Stomach smooth muscle (tissue), 2 donors: ENCODE data around the gene GTF2IRD1.
"Not testable (repeated sequence)": the region's sequence is repeated elsewhere in the genome, so short reads cannot be mapped to it uniquely, and the experiment has no call there.

Experiments used
- H3K27ac ChIP-seq: one replicate; pipeline ENCODE4 v1.7.0; 2013; ENCODE audit warnings: mild to moderate bottlenecking, low read length, inconsistent platforms
- H3K27me3 ChIP-seq, 2 donors: one replicate each; pipeline ENCODE4 v1.7.0; 2013; ENCODE audit warnings: low read length in 2 of 2; ENCODE audit not compliant: insufficient read depth in 2 of 2, control insufficient read depth in 1 of 2
- H3K36me3 ChIP-seq, 2 donors: one replicate each; pipeline ENCODE4 v1.7.0; 2013; ENCODE audit warnings: low read length in 2 of 2; ENCODE audit not compliant: control insufficient read depth in 2 of 2, insufficient read depth in 2 of 2
- H3K4me1 ChIP-seq: one replicate; pipeline ENCODE4 v1.7.0; 2013; ENCODE audit warnings: low read length; ENCODE audit not compliant: control insufficient read depth, insufficient read depth
- H3K4me3 ChIP-seq, 2 donors: one replicate each; pipeline ENCODE4 v1.7.0; 2013; ENCODE audit warnings: low read length in 2 of 2
- H3K9ac ChIP-seq, 2 donors: one replicate each; pipeline ENCODE4 v1.7.0; 2013; ENCODE audit warnings: low read length in 2 of 2, mild to moderate bottlenecking in 1 of 2
- H3K9me3 ChIP-seq, 2 donors: one replicate each; pipeline ENCODE4 v1.7.0; 2013; ENCODE audit warnings: low read length in 2 of 2; ENCODE audit not compliant: control insufficient read depth in 2 of 2
- donor health status: healthy.
- donor health status: Pancreatic carcinoma.

Gene GTF2IRD1

DNA sequence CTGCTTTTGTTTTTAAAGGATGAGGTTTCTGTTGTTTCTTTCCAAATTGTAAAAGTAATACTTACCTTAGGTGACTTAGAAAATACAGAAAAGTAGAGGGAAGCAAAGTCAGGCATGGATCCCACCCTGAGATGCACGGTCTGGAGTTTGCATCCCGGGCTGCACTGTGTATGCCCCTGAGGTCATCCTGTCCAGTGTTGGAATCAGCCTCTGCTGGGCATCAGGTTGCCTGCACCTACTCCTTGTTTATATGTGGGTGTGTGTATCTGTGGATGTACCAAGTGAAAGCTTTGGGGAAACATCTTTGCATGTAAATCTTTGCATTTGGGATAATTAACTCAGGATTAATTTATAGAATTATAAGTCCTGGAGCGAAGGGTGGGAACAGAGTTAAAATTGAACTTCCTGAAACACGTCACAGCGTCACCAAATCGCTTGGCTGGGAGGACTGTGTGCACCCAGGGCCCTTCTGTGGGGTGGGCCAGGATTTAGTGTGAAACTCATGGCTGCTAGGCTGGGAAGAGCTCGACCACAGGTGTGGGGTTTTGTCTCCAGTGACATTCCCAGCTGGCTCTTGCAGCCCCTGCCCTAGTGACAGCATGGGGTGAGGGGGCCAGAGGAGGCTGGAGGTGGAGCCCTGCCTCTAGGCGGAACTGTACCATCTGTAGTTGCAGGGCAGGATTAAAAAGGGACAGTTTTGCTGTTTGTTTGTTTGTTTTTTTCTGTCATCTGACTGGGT lies 27.9 kb downstream of the GTF2IRD1 start:
- H3K27ac ChIP-seq = peak overlapping the region; percentile 98
- no peaks in the 10 kb centered on the region for H3K27me3 ChIP-seq
- H3K4me3 ChIP-seq = peak overlapping the region in 1 of 2 donors; percentile 71
- peaks cover 73% of the 10 kb centered on the region for H3K4me1 ChIP-seq
- H3K9ac ChIP-seq = peak overlapping the region; percentile 90
- no peaks in the 10 kb centered on the region for H3K36me3 ChIP-seq
- H3K9me3 ChIP-seq = no peaks in the 10 kb centered on the region

DNA sequence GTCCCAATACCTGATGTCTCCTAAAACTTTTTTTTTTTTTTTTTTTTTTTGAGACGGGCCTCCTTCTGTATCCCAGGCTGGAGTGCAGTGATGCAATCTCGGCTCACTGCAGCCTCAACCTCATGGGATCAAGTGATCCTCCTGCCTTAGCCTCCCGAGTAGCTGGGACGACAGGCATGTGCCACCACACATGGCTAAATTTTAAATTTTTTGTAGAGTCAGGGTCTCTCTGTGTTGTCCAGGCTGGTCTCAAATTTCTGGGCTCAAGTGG lies 28.4 kb downstream of the GTF2IRD1 start:
- no peaks in the 10 kb centered on the region for H3K27me3 ChIP-seq
- no peaks in the 10 kb centered on the region for H3K36me3 ChIP-seq
- peaks cover 69% of the 10 kb centered on the region for H3K4me1 ChIP-seq
- H3K27ac ChIP-seq = peak overlapping the region; percentile 98
- no peak overlapping the region for H3K4me3 ChIP-seq
- peak overlapping the region in 1 of 2 donors; percentile 10 for H3K9ac ChIP-seq
- no peaks in the 10 kb centered on the region for H3K9me3 ChIP-seq

DNA sequence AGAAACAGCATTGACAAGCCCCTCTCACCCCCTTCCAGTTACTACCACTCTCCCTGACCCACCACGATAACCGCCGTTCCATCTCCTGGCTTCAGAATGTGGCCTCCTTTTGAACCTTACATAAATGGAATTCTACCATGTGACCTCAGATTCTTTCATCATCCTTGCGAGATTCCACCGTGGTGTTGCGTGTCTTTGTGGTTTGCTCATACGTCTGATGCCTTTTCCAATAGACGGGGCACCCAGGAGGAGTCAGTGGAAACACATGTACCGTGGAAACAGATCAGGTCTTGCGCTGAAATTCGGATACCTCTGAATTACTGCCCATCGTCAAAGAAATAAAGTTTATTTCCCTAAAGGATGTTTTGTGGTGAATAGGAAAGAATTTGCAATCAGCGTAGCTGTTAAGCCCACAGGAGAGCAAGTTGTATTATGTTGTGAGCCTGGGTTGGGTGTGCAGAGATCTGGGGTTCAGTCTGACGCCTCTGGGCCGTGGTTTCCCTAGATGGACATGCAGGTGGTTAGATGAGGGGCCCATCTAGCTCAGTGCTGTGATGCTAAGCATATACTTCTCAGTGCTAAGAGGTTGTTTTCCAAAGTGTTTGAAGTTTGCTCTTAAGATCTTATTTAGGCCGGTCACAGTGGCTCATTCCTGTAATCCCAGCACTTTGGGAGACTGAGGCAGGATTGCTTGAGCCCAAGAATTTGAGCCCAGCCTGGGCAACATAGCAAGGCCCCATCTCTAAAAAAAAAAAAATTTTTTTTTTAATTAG lies 29.1 kb downstream of the GTF2IRD1 start:
- Histone ChIP-seq H3K9ac (peak overlapping the region; percentile 10 to 21), H3K27ac (peak overlapping the region; percentile 98), H3K4me1 (peaks cover 64% of the 10 kb centered on the region), H3K27me3 (no peaks in the 10 kb centered on the region), H3K36me3 (no peaks in the 10 kb centered on the region), H3K9me3 (no peaks in the 10 kb centered on the region), H3K4me3 (no peak overlapping the region)

DNA sequence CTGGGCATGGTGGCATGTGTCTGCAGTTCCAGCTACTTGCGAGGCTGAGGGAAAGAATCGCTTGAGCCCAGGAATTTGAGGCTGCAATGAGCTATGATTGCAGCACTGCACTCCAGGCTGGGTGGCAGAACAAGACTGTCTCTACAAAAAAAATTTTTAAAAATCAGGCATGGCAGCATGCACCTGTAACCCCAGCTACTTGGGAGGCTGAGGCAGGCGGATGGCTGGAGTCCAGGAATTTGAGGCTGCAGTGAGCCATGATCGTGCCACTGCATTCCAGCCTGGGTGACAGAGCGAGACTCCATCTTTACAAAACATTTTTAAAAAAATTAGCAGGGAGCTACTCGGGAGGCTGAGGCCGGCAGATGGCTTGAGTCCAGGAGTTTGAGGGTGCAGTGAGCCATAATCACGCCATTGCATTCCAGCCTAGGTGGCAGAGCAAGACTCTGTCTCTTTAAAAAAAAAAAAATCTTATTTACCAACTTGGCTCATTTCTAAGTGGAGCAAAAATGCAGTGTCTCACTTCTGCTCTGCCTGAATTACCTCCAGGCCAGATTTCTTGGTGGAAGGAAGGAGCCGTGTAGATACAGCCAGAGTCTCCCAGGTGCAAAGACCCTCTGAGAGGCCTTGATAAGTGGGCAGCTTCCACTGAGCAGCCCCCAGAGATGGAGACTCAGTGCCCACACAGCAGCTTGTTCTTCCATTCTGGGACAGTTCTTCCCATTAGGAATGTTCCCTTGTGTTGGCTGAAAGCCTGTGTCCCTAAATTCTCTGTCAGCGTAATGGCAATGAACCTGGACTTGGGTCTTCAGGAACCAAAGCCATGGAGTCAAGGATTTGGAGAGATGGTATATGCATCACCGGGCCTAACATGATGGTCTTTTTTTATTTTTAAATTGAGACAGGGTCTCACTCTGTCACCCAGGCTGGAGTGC lies 30.0 kb downstream of the GTF2IRD1 start:
- Histone ChIP-seq H3K27me3 (no peaks in the 10 kb centered on the region), H3K36me3 (no peaks in the 10 kb centered on the region), H3K9me3 (no peaks in the 10 kb centered on the region), H3K9ac (peak overlapping the region in 1 of 2 donors; percentile 62), H3K4me1 (peaks cover 56% of the 10 kb centered on the region), H3K4me3 (peak overlapping the region in 1 of 2 donors; percentile 15), H3K27ac (peak overlapping the region; percentile 98)

DNA sequence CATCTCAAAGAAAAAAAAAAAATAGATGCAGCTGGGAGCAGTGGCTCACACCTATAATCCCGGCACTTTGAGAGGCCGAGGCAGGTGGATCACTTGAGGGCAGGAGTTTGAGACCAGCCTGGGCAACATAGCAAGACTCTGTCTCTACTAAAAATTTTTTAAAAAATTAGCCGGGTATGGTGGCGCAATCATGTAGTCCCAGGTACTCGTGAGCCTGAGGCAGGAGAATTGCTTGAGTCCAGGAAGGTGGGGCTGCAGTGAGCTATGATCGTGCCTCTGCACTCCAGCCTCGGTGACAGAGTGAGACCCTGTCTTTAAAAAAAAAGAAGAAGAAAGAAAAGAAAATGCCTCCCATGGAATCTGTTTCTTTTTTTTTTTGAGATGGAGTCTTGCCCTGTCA lies 31.9 kb downstream of the GTF2IRD1 start:
- Histone ChIP-seq H3K36me3 (no peaks in the 10 kb centered on the region), H3K9ac (no peak overlapping the region), H3K4me3 (no peak overlapping the region), H3K27me3 (no peaks in the 10 kb centered on the region), H3K27ac (no peak overlapping the region), H3K4me1 (peaks cover 38% of the 10 kb centered on the region), H3K9me3 (no peaks in the 10 kb centered on the region)

DNA sequence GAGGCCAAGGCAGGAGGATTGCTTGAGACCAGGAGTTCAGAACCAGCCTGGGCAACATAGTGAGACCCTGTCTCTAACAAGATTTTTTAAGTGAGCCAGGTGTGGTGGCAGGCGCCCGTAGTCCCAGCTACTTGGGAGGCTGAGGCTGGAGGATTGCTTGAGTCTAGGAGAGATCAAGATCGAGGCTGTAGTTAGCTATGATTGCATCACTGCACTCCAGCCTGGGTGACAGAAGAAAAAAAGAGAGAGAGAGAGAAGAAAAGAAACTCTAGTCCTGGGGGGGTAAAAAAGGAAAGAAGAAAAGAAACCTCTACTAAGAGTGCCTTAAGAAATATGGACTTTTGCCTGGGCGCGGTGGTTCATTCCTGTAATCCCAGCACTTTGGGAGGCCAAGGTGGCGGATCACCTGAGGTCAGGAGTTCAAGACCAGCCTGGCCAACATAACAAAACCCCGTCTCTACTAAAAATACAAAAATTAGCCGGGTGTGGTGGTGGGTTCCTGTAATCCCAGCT lies 34.9 kb downstream of the GTF2IRD1 start:
- H3K27ac ChIP-seq, H3K36me3 ChIP-seq, H3K4me3 ChIP-seq, H3K27me3 ChIP-seq, H3K9me3 ChIP-seq, H3K9ac ChIP-seq: not testable (repeated sequence)
- H3K4me1 ChIP-seq = peaks cover 11% of the 10 kb centered on the region

DNA sequence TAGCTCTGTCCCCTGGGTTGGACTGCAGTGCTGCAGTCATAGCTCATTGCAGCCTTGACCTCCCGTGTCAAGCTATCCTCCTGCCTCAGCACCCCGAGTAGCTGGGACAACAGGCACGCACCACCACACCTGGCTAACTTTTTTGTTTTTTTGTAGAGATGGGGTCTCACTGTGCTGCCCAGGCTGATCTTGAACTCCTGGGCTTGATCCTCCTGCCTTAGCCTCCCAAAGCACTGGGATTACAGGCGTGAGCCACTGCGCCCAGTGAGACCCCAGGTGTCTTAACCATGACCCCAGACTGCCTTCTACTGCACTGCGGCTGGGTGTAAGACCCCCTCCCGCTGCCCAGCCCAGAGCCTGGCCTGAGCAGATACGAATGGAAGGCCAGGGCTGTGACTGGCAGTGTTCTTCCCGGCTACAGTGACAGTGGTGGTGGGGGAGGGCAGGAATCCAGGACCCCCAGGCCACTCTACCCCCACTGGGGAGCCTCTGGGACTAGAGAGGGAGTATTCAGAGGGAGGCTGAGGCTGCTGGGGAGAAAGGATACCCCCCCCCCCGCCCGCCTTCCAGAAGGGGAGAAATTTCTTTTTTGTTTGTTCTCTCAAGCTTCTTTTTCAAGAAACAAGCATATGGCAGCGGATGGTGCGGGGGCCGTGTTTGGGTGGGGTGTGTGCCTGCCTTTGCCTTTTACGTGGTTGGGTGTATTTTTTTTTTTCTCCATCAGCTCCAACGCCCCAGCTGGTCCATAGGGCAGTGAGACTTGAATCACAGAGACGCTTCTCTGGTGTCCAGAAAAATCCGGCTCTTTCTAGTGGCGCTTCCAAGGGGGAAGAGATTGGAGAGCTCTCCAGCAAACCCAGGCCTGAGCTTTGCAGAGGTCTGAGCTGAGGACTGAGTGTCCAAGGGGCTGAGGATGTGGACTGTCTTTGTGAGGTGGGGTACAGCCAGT lies 36.6 kb downstream of the GTF2IRD1 start:
- Histone ChIP-seq H3K9ac (no peak overlapping the region), H3K36me3 (no peaks in the 10 kb centered on the region)

DNA sequence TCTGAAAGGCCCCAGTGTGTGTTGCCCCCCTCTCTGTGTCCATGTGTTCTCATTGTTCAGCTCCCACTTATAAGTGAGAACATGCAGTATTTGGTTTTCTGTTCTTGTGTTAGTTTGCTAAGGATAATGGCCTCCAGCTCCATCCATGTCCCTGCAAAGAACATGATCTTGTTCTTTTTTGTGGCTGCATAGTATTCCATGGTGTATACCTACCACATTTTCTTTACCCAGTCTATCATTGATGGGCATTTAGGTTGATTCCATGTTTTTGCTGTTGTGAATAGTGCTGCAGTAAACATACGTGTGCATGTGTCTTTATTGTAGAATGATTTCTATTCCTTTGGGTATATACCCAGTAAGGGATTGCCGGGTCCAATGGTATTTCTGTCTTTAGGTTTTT lies 37.8 kb downstream of the GTF2IRD1 start:
- peaks cover 12% of the 10 kb centered on the region for H3K4me1 ChIP-seq
- not testable (repeated sequence) for H3K9me3 ChIP-seq, H3K9ac ChIP-seq, H3K36me3 ChIP-seq, H3K27ac ChIP-seq, H3K4me3 ChIP-seq, H3K27me3 ChIP-seq

More for the DNA sequence above, 36.6 kb downstream of the GTF2IRD1 start:
- no peak overlapping the region for H3K27ac ChIP-seq
- H3K9me3 ChIP-seq = no peaks in the 10 kb centered on the region
- H3K4me1 ChIP-seq = peaks cover 9% of the 10 kb centered on the region
- no peak overlapping the region for H3K4me3 ChIP-seq
- H3K27me3 ChIP-seq = no peaks in the 10 kb centered on the region

DNA sequence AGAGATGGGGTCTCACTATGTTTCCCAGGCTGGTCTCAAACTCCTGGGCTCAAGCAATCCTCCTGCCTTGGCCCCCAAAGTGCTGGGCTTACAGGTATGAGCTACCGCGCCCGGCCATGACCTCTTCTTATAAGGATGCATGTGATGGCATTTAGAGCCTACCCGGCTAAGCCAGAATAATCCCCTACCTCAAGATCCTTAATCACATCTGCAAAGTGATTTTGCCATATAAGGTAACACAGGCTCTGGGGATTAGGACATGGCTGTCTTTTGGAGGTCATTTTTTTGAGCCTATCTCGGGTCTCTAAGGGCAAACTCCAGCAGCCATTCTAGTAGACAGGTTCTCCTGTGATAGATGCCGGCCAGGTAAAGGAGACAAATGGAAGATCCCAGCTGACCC lies 39.6 kb downstream of the GTF2IRD1 start:
- Histone ChIP-seq H3K27ac (no peak overlapping the region), H3K36me3 (no peaks in the 10 kb centered on the region), H3K4me1 (peaks cover 12% of the 10 kb centered on the region), H3K4me3 (no peak overlapping the region), H3K9me3 (no peaks in the 10 kb centered on the region), H3K9ac (no peak overlapping the region), H3K27me3 (no peaks in the 10 kb centered on the region)
